ENCODE data around the gene OR3A3.
"Not testable (repeated sequence)": the region's sequence is repeated elsewhere in the genome, so short reads cannot be mapped to it uniquely, and the experiment has no call there.

OR3A3 gene

DNA sequence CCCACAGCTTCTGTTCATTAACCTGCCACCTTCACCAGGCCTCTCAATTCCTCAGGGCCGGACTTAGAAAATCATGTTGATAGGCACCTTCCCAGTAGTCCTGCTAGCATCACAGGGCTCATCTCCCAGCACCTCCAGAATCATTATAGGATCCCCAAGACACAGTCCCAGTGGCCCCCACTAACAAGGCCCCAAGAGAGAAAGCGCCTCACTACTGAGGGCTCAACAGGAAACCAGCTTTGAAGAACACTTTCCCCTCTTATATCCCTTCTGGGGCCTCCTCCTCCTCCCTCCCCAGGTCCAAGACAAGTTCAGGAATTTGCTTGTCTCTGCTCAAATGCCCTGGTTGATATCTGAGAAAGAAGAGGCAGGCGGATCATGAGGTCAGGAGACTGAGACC lies at the start of gene OR3A3:
Gene OR3A3, plus strand, starts transcription at position 301 of the 400 bp plus-strand sequence.
- no peak for DNase-seq (ENCODE audit: low read depth, low spot score)

DNA sequence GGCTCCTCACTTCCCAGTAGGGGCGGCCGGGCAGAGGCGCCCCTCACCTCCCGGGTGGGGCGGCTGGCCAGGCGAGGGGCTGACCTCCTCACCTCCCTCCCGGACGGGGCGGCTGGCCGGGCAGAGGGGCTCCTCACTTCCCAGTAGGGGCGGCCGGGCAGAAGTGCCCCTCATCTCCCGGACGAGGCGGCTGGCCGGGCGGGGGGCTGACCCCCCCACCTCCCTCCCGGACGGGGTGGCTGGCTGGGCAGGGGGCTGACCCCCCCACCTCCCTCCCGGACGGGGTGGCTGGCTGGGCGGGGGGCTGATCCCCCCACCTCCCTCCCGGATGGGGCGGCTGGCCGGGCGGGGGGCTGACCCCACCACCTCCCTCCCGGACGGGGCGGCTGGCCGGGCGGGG lies 40.0 kb upstream of the OR3A3 start:
- not testable (repeated sequence) for DNase-seq (ENCODE audit: low read depth, low spot score)

DNA sequence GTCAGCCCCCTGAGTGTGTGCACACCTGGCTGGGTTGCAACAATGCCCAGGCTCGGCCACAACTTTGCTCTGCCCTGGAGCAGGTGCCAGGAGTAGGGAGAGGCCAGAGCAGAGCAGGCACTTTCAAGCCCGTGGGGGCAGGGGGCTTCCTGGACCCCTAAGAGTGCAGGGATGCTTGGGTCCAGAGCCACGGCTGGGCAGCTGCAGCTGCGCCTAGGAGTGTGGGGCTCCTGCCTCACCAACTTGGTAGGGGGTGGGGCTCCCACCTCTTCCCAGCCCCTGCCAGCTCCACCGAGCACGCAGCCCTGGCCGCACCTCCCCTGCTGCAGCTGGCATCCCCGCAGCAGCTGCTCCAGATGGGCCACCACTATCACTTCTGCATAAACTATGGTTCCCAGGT lies 32.8 kb upstream of the OR3A3 start:
- DNase-seq (ENCODE audit: low read depth, low spot score): no peak

DNA sequence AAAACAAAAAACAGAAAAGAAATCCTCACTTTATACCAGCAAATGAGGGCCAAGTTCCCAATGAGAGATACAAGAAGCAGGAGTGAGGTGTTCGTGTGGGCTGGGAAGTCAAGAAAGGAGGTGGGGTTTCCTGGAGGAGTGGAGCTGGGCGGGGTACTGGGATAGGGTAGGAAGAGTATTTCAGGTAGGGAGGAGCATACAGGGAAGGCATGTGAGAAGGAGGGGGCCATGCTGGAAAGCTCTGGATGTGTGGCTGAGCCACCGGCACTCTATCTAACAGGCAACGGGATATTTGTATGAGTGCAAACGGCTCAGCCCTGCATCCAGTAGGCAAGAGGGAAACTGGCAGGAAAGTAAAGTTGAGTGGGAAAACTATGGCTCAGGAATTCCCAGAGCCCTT lies 29.2 kb upstream of the OR3A3 start:
- no peak for DNase-seq (ENCODE audit: low read depth, low spot score)

DNA sequence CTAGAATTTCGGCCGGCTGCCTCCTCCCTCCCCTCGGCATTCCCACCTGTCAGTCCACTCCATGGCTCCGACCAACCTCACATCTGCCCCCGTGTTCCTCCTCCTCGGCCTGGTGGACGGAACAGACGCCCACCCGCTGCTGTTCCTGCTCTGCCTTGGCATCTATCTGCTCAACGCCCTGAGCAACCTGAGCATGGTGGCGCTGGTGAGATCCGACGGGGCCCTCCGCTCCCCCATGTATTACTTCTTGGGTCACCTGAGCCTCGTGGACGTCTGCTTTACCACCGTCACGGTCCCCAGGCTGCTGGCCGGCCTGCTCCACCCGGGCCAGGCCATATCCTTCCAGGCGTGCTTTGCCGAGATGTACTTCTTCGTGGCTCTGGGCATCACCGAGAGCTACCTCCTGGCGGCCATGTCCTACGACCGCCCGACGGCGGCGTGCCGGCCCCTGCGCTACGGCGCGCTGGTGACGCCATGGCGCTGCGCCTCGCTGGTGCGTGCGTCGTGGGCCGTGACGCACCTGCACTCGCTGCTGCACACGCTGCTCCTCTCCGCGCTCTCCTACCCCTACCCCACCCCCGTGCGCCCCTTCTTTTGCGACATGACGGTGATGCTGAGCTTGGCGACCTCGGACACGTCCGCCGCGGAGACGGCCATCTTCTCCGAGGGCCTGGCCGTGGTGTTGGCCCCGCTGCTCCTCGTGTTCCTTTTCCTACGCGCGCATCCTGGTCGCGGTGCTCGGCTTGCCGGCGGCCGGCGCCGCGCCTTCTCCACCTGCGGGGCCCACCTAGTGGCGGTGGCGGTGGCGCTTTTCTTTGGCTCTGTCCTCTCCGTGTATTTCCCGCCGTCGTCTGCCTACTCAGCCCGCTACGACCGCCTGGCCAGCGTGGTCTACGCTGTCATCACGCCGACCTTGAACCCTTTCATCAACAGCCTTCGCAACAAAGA lies 25.0 kb upstream of the OR3A3 start, which contains the start of gene OR3A2:
Gene OR3A2, minus strand, starts transcription at position 440 of the 948 bp plus-strand sequence.
- DNase-seq (ENCODE audit: low read depth, low spot score): no peak

DNA sequence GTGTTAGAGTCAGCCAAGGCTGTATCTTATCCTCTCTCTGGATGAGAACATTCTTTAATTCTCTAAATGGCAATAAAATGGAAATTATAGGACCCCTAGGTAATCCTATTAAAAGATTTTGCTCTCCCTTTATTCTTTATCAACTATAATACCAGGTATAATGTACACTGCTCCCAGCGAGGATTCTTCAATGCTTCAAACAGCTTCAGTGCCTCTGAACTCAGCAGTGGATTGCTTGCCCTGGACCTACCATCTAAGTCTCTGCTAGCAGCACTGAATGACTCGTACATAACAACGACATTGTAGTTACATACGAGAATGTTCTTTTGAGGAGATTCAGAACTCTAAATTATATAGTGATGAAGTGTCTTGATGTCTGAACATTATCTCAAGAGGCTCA lies 21.4 kb upstream of the OR3A3 start:
- no peak for DNase-seq (ENCODE audit: low read depth, low spot score)

DNA sequence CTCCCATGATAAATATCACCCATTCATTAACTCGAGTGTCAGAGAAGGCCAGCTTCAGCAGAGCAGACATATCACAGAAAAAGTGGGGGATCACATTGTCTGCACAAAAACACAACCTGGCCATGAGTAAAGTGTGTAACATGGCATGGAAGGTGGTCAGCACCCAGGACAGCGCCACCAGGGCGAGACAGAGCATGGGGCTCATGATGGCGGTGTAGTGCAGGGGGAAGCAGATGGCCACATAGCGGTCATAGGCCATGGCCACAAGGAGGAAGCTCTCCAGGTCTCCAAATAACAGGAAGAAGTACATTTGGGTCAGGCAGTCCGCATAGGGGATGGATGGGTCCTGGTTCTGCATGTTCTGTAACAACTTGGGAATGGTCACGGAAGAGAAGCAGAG lies 13.4 kb upstream of the OR3A3 start:
- not testable (repeated sequence) for DNase-seq (ENCODE audit: low read depth, low spot score)

DNA sequence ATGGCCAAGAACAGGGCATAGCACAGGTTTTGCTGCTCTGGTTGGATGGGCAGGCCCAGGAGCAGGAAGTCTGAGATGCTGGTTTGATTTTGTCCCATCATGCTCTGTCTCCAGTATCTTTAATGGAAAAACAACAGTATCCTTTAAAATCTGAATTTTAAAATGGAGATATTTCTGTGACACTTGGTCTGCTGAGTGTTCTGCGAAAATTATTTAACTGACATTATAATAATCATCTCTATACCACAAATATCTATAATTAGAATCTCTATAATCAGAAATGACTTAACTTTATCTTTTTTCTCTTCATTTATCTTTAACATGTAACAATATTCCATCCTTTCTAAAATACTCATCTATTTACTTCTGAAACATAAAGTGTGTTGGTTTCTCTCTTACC lies 12.9 kb upstream of the OR3A3 start, which contains the start of gene OR1E1:
Gene OR1E1, minus strand, starts transcription at position 101 of the 400 bp plus-strand sequence. Its CDS starts 0 bp downstream, at position 101.
- DNase-seq (ENCODE audit: low read depth, low spot score): no peak

DNA sequence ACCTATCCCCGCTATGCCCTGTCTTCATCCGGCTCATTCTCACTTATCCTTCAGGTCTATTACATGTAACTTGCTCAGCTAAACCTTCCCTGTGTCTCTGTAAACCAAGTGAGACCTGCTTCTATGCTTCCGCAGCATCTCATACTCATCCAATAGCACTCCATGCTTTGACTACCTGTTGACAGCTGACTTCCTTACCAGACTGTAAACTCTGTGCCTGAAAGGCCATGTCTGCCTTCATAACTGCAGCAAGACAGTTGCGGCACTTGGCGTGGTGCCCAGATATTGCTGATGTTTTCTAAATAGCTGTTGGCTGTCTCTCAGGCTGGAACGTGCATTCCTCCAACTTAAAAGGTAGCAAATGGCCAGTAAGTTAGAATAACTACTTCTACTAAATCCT lies 11.1 kb upstream of the OR3A3 start:
- DNase-seq (ENCODE audit: low read depth, low spot score): no peak

DNA sequence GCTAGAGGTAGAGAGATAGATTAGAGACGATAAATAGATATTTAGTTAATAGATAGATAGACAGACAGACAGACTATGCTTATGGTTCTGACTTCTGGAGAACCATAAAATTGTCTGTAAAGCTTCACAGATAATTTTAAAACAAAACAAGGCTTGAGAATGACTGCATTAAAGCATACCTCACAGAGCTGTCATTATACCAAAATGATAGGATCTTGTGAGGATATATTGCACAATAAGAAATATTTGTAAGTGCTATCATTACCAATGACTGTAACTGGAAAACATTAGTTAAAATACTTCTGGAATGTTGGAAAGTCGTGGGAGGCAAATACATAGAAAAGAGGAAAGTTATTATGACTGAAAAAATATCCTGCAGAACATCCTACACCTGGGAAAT lies 9.4 kb upstream of the OR3A3 start:
- DNase-seq (ENCODE audit: low read depth, low spot score): no peak

DNA sequence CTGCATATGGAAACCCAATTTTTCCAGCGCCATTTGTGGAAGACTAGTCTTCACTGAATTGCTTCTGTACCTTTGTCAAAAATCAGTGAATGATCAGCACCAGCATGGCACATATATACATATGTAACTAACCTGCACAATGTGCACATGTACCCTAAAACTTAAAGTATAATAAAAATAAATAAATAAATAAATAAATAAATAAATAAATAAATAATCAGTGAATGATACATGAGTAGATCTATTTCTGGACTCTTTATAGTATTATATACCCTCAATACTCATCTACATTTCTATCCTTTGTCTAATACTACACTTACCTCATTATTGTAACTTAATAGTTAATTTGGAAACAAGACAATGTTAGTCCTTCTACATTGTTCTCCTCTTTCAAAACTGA lies 7.3 kb upstream of the OR3A3 start:
- not testable (repeated sequence) for DNase-seq (ENCODE audit: low read depth, low spot score)

DNA sequence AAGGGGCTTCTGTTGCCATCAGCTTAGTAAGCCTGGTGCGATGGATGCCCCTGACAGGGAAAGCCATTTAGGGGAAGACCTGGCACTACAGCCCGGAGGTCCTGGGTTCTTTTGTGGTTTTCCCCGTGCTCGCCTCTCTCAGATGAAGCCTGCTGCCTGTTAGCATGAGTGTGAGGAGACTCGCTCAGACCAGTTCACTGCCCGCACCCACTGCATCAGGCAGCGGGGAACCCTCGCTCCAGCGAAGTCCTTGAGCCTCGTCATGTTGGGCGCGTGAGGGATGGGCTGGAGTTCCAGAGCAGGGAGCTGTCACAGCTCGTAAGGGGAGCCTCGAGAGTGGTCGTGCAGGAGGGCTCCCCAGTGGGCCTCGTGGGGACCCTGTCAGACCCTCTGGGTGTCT lies 1.0 kb downstream of the OR3A3 start:
- DNase-seq (ENCODE audit: low read depth, low spot score): not testable (repeated sequence)

DNA sequence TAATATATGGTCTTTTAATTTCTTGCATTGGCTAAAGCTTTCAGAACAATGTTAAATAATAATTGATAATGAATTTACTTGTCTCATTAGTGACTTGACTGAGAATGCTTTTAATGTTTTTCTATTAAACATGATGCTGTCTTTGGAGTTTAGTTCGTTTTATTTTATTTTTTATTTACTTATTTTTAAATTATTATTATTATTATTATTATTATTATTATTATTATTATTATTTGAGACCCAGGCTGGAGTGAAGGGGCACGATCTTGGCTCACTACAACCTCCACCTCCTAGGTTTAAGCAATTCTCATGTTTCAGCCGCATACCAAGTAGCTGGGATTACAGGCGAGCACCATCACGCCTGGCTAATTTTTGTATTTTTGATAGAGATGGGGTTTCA lies 4.4 kb downstream of the OR3A3 start:
- DNase-seq (ENCODE audit: low read depth, low spot score): no peak

DNA sequence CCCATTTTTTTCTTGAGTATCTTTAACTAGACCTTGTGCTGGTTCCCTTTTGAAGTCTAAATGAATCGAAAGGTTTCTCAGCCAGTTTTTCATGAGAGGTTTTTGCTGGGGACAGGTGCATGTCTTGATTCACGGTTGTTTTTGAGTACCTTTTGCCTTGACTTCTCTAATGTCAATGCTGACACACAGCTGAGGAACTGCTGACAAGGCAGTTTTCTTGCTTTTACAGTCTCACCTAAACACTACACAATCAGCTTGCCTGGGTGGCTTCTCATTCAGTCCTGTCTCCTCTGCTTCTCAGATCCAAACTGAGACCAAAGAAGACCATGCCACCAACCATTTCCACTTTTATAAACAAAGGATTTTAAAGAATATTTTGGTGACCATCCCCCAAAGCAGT lies 7.1 kb downstream of the OR3A3 start:
- DNase-seq (ENCODE audit: low read depth, low spot score): no peak

DNA sequence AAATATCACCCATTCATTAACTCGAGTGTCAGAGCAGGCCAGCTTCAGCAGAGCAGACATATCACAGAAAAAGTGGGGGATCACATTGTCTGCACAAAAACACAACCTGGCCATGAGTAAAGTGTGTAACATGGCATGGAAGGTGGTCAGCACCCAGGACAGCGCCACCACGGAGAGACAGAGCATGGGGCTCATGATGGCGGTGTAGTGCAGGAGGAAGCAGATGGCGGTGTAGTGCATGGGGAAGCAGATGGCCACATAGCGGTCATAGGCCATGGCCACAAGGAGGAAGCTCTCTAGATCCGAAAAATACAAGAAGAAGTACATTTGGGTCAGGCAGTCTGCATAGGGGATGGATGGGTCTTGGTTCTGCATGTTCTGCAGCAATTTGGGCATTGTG lies 22.0 kb downstream of the OR3A3 start:
- DNase-seq (ENCODE audit: low read depth, low spot score): not testable (repeated sequence)

DNA sequence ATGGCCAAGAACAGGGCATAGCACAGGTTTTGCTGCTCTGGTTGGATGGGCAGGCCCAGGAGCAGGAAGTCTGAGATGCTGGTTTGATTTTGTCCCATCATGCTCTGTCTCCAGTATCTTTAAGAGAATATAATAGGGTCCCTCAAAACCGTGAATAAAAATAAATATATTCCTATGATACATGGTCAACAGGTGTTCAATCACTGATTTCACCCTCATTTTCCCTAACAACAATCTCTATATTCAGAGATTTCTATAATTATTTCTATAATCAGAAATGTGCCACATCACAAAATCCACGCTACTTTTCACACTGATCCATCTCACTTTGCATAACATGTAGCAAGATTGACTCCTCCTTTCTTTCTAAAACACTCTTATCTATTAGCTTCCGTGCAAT lies 22.6 kb downstream of the OR3A3 start, which contains the start of gene OR1E2:
Gene OR1E2, minus strand, starts transcription at position 101 of the 400 bp plus-strand sequence. Its CDS starts 0 bp downstream, at position 101.
- no peak for DNase-seq (ENCODE audit: low read depth, low spot score)

DNA sequence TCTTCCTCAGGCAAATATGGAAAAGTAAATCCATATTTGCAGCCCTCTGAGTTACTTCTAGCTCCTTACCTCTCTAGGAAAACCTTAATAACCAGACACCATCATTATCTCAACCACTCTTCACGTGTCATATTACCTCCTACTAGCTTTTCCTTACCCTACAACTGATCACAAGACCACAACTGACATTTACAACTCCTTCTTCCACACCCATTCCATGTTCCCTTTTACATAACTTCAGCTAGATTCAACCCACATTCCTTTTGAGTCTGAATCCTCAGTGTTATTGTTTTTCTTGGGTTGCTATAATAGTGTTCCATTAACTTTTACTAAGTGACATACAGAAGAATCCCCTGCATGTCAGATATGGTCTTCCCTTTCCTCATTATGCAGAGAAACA lies 27.2 kb downstream of the OR3A3 start:
- no peak for DNase-seq (ENCODE audit: low read depth, low spot score)

DNA sequence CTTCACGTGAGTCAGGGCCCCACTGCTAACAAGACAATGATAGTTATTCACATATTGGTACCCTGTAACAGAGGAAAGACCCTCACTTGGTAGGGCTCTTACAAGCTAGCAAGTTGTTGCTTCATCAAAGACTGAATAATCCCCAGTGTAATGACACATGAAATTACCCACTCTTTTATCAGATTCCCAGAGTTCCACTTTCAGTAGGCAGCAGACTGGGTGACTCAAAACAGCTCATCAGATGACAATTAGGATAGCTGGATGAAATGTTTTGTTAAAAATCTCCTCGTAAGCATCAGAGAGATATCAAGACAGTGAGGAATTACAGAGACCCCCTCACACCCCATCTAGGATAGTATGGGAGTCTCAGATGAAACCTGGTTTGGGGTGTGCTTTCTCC lies 29.3 kb downstream of the OR3A3 start:
- DNase-seq (ENCODE audit: low read depth, low spot score): no peak

DNA sequence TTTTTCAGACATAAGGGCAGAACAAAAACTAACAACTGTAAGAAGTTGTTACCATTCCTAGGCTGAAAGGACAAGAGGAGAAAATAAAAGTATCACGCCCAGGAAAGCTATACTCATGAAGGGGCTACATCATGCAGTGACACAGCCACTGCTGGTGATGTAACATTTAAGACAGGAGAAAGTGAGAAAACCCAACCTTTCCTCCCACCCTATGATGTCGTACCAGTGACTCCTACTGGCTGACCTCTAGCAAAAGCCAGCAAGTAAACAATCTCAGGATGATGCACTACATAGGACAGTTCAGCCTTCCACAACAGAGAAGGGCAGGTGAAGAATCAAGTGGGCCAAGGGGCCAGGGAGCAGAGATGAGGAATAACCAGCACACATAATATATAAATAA lies 36.5 kb downstream of the OR3A3 start:
- DNase-seq (ENCODE audit: low read depth, low spot score): no peak

DNA sequence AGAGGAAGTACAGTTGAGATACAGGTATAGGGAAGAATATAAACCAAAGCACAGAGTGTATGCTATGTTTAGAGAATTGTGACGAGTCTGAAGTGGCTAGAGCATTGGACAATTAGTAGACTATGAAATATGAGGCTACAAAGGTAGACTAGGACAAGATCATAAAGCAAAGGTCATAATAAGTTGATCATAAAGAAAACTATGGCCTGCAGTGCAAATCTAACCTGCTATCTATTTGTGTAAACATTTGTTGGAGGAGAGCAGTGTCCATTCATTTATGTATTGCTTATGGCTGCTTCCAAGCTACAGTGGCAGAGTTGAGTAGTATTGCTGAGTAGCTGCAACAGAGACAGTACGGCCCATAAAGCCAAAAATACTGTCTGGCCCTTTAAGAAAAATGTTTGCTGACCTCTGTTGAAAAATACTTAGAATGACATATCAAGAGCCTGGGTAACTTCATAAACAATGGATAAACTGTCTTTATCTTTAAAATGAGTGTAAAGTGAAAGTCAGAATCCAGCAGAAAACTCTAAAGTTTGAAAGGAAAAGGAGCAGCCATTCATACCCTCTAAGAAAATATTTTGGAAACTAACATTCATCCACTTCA lies 37.0 kb downstream of the OR3A3 start:
- no peak for DNase-seq (ENCODE audit: low read depth, low spot score)

DNA sequence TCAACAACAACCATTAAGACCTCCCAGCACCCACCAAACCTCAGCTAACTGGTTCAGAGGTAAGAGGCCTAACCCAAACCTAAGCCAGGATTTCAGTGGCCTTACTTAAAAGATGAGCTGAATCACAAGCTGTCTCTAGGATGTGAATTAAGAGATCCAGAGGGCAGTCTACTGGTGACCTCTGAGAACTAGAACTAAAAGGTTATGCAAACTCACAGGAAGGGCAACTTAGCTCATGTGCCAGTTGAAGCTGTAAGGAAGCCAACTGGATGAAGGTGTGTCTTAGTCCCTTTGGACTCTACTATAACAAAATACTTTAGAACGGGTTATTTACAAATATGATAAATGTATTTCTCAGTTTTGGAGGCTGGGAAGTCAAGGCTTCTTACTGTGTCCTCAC lies 55.2 kb downstream of the OR3A3 start:
- not testable (repeated sequence) for DNase-seq (ENCODE audit: low read depth, low spot score)

DNA sequence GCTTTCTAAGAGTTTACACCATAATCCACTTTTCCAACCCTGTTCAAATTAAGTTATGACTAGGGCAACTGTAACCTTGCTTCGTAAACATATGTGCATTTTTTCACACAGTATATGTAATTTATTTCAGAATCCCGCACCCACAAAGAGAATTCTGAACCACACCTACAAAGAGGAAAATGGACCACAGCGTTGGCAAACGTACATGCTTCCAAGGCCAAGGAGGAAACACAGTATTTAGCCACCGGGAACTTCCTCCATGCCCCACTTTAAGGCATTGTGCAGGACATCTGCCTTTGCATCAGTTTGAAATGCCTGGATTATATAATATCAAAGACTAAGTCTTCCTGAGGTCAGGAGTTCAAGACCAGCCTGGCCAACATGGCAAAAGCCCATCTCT lies 58.4 kb downstream of the OR3A3 start:
- DNase-seq (ENCODE audit: low read depth, low spot score): no peak

DNA sequence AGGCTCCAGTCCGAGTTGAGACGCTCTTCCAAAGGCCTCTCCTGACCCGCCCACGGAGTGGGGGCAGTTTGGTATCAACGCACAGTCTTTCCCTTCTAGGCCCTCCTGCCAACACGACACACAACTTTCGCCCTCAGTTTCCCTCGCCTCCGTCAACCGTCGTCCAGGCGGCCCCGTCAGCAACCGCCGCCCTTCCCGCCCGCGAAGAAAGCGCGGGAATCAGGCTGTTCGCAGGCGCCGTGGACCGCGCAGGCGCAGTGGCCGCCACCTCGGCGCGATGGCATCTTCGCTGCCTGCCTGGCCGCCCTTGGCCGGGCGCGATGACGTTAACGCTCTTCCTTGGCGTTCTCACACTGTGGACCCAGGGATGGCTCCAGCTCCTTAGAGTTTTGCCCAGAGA lies 60.4 kb downstream of the OR3A3 start, which contains the start of gene SPATA22:
Gene SPATA22, minus strand, starts transcription at position 221 of the 400 bp plus-strand sequence. CDS start 2,494 bp downstream, outside the sequence.
- no peak for DNase-seq (ENCODE audit: low read depth, low spot score)

Measured in smooth muscle cell of the brain vasculature (primary cell).